RWPE1 (cell line): ENCODE data around the gene LRTM2.

Experiments used
- CTCF ChIA-PET: fragments of 350-600 bp; sonication (Branson Sonifier 250); formaldehyde crosslinking; extraction: SDS; loops from one replicate; lab custom pipeline; 2021; lab: Yijun Ruan, JAX
- POLR2A ChIA-PET: fragments of 400-600 bp; formaldehyde crosslinking; extraction: SDS; loops from one replicate; lab custom pipeline; 2020; ENCODE audit warnings: antibody characterized with exemption; ENCODE audit not compliant: low non-redundant PET; lab: Yijun Ruan, JAX
- DNase-seq: peaks from one replicate; pipeline ENCODE4 v3.0.0; 2012; ENCODE audit warnings: low spot score
- H3K27ac ChIP-seq: fragments of 450-650 bp; 2 replicates; pipeline ENCODE4 v1.5.1; 2017
- CTCF ChIP-seq: fragments of 450-650 bp; conservative IDR thresholded peaks from 2 replicates; pipeline ENCODE4 v1.5.1; 2017; ENCODE audit warnings: low read depth, mild to moderate bottlenecking

Gene LRTM2

GRCh38 chr12:1844223-1844622 is 23.9 kb downstream of the LRTM2 start:
- ChIA-PET CTCF (interaction anchor here (0.5 kb wide), 1 partner anchor 78 kb away, joined by 3 read pairs; no protein-coding TSS in a partner anchor), POLR2A (interaction anchor here (0.7 kb wide), 1 partner anchor 13 kb away, joined by 9 read pairs; no protein-coding TSS in a partner anchor)
- no peak for DNase-seq
- no peak overlapping the region for H3K27ac ChIP-seq
- no peak for TF ChIP-seq CTCF

GRCh38 chr12:1844661-1845409 is 24.5 kb downstream of the LRTM2 start:
- ChIA-PET CTCF (no interaction called here), POLR2A (interaction anchor here (0.7 kb wide), 1 partner anchor 12 kb away, joined by 9 read pairs; no protein-coding TSS in a partner anchor)
- no peak for TF ChIP-seq CTCF
- H3K27ac ChIP-seq = no peak overlapping the region
- DNase-seq = no peak

- no peak for TF ChIP-seq CTCF
- POLR2A ChIA-PET = no interaction called here
- no peak overlapping the region for H3K27ac ChIP-seq
- DNase-seq = no peak
- CTCF ChIA-PET = no interaction called here
Measured at GRCh38 chr12:1845427-1845826, 25.1 kb downstream of the LRTM2 start.

- POLR2A ChIA-PET = no interaction called here
- no peak for DNase-seq
- no peak overlapping the region for H3K27ac ChIP-seq
- CTCF ChIA-PET = no interaction called here
- no peak for TF ChIP-seq CTCF
Measured at GRCh38 chr12:1845886-1846285, 25.5 kb downstream of the LRTM2 start.

GRCh38 chr12:1846421-1847405 is 26.3 kb downstream of the LRTM2 start:
- ChIA-PET CTCF (no interaction called here), POLR2A (no interaction called here)

More at GRCh38 chr12:1846421-1847405, 26.3 kb downstream of the LRTM2 start:
- no peak for DNase-seq
- TF ChIP-seq CTCF = no peak
- no peak overlapping the region for H3K27ac ChIP-seq
